GM23338 (cell line): ENCODE measurements around the gene IGSF21. TPM values are rescaled to one million over a fixed set of nuclear protein-coding genes. Genes with fewer than 3 reads are reported as not detected.

ENCODE experiments used
- ATAC-seq: fragments of 200-7000 bp; cut with Tn5 transposase; 3 replicates; pipeline ENCODE4 v1.9.1; 2020
- DNase-seq: peaks from one replicate; pipeline ENCODE4 v3.0.0-alpha.2; 2015; ENCODE audit warnings: low spot score
- H2AFZ ChIP-seq: fragments of 200-600 bp; sonication (generic); 2 replicates; pipeline ENCODE4 v1.8.0; 2016; ENCODE audit warnings: antibody characterized with exemption, mild to moderate bottlenecking, moderate library complexity
- H3F3A ChIP-seq: fragments of 200-600 bp; sonication (generic); replicated peaks from 2 replicates; pipeline ENCODE4 v1.8.0; 2017; ENCODE audit warnings: antibody characterized with exemption, mixed run types, low read depth
- H3K27ac ChIP-seq: fragments of 200-600 bp; sonication (generic); 2 replicates; pipeline ENCODE4 v1.6.1; 2016; ENCODE audit warnings: low read depth
- H3K27me3 ChIP-seq: fragments of 200-600 bp; sonication (generic); 2 replicates; pipeline ENCODE4 v1.8.0; 2016; ENCODE audit warnings: mild to moderate bottlenecking, mixed run types, moderate library complexity; ENCODE audit not compliant: insufficient read depth
- H3K36me3 ChIP-seq: fragments of 200-600 bp; sonication (generic); 2 replicates; pipeline ENCODE4 v1.8.0; 2016; ENCODE audit warnings: mild to moderate bottlenecking; ENCODE audit not compliant: insufficient read depth
- H3K4me1 ChIP-seq: fragments of 200-600 bp; sonication (generic); 2 replicates; pipeline ENCODE4 v1.8.0; 2016; ENCODE audit warnings: mild to moderate bottlenecking, moderate library complexity; ENCODE audit not compliant: insufficient read depth
- H3K4me2 ChIP-seq: fragments of 200-600 bp; sonication (generic); 2 replicates; pipeline ENCODE4 v1.7.1; 2017; ENCODE audit warnings: mixed run types
- H3K4me3 ChIP-seq: fragments of 200-600 bp; sonication (generic); 2 replicates; pipeline ENCODE4 v1.6.1; 2016; ENCODE audit warnings: mixed run types
- H3K79me2 ChIP-seq: fragments of 200-600 bp; sonication (generic); replicated peaks from 2 replicates; pipeline ENCODE4 v1.8.0; 2017; ENCODE audit warnings: mild to moderate bottlenecking; ENCODE audit not compliant: insufficient read depth
- H3K9me2 ChIP-seq: fragments of 200-600 bp; sonication (generic); 2 replicates; pipeline ENCODE4 v1.8.0; 2017; ENCODE audit not compliant: insufficient read depth
- H4K20me1 ChIP-seq: fragments of 200-600 bp; sonication (generic); replicated peaks from 2 replicates; pipeline ENCODE4 v1.8.0; 2017; ENCODE audit warnings: mild to moderate bottlenecking; ENCODE audit not compliant: insufficient read depth
- H3K27ac Mint-ChIP-seq: 2 replicates; pipeline ENCODE4 v1.8.0; 2020; ENCODE audit warnings: inconsistent platforms, mild to moderate bottlenecking, moderate library complexity, mixed read lengths
- H3K27me3 Mint-ChIP-seq: 3 replicates; pipeline ENCODE4 v1.8.0; 2022; ENCODE audit warnings: low read depth, mild to moderate bottlenecking, moderate library complexity, mixed read lengths, inconsistent platforms; ENCODE audit not compliant: insufficient read depth, poor library complexity
- H3K36me3 Mint-ChIP-seq: 3 replicates; pipeline ENCODE4 v1.8.0; 2021; ENCODE audit warnings: low read depth, mild to moderate bottlenecking, inconsistent platforms, moderate library complexity, mixed read lengths
- H3K4me1 Mint-ChIP-seq: 3 replicates; pipeline ENCODE4 v1.8.0; 2020; ENCODE audit warnings: mild to moderate bottlenecking, inconsistent platforms, mixed read lengths
- H3K4me3 Mint-ChIP-seq: 3 replicates; pipeline ENCODE4 v1.8.0; 2021; ENCODE audit warnings: moderate library complexity, mild to moderate bottlenecking, inconsistent platforms, mixed read lengths
- H3K9me3 Mint-ChIP-seq: 3 replicates; pipeline ENCODE4 v1.8.0; 2020; ENCODE audit warnings: moderate library complexity, mild to moderate bottlenecking, inconsistent platforms, mixed read lengths
- CREB1 ChIP-seq: fragments of 250-450 bp; sonication (Bioruptor Pico); IDR thresholded peaks from 2 replicates; pipeline ENCODE4 v1.5.0; 2020; ENCODE audit warnings: low read depth, mild to moderate bottlenecking, moderate library complexity
- CTCF ChIP-seq, 2 experiments: fragments of 200-600 bp in 1 of 2; sonication (generic) in 1 of 2; conservative IDR thresholded peaks; 2 replicates each; pipeline versions ENCODE4 v1.5.1 to v1.6.1; 2016 to 2017; ENCODE audit warnings: antibody characterized with exemption in 2 of 2, low read depth in 2 of 2, mild to moderate bottlenecking in 2 of 2, moderate library complexity in 1 of 2
- EZH2phosphoT487 ChIP-seq: fragments of 200-600 bp; sonication (generic); IDR thresholded peaks from one replicate; pipeline ENCODE4 v1.8.1; 2018; ENCODE audit warnings: antibody characterized with exemption; ENCODE audit not compliant: unreplicated experiment
- JUNB ChIP-seq: IDR thresholded peaks from one replicate; pipeline ENCODE4 v1.6.1; 2016; ENCODE audit warnings: antibody characterized with exemption; ENCODE audit not compliant: unreplicated experiment
- NANOG ChIP-seq: IDR thresholded peaks from 2 replicates; pipeline ENCODE4 v1.6.1; 2016; ENCODE audit warnings: antibody characterized with exemption, borderline replicate concordance
- POLR2AphosphoS5 ChIP-seq: IDR thresholded peaks from 2 replicates; pipeline ENCODE4 v1.6.1; 2016; ENCODE audit warnings: antibody characterized with exemption, low read depth
- REST ChIP-seq: IDR thresholded peaks from one replicate; pipeline ENCODE4 v1.6.1; 2018; ENCODE audit warnings: antibody characterized with exemption; ENCODE audit not compliant: unreplicated experiment
- ZNF114 ChIP-seq: fragments of 250-450 bp; sonication (Bioruptor Pico); IDR thresholded peaks from 2 replicates; pipeline ENCODE4 v1.5.0; 2020; ENCODE audit warnings: mild to moderate bottlenecking, moderate library complexity
- ZNF331 ChIP-seq: fragments of 250-450 bp; sonication (Bioruptor Pico); IDR thresholded peaks from 2 replicates; pipeline ENCODE4 v1.5.0; 2020; ENCODE audit warnings: low read depth, mild to moderate bottlenecking, moderate library complexity
- ZNF462 ChIP-seq: fragments of 250-450 bp; sonication (Bioruptor Pico); IDR thresholded peaks from 2 replicates; pipeline ENCODE4 v1.5.0; 2020; ENCODE audit warnings: mild to moderate bottlenecking, moderate library complexity
- polyA plus RNA-seq: library from polyadenylated mRNA; unstranded; fragments of >200 nt; fragmentation: Nextera tagmentation; extraction: Ambion mirVana; gene quantifications from 2 replicates; pipeline ENCODE4 v1.2.1, GENCODE V29; 2016
- total RNA-seq: library from RNA; depleted of rRNA; stranded (reverse); fragments of >200 nt; shearing (Covaris generic); gene quantifications from 2 replicates; pipeline ENCODE4 v1.2.3, GENCODE V29; 2014

Gene IGSF21
- total and polyA plus RNA-seq, 2 experiments from 2014 or later: 15.6 to 15.7 TPM

GRCh38 chr1:18110598-18110939 lies 3.0 kb downstream of the IGSF21 start (continued):
- TF ChIP-seq REST (no peak), EZH2phosphoT487 (no peak), ZNF331 (no peak), CTCF (conservative IDR thresholded peaks at IDR 0.05; ENCODE audit: low read depth in 2 of 2) (no peak), JUNB (no peak), POLR2AphosphoS5 (no peak), CREB1 (CRISPR knock-in tag) (no peak), ZNF114 (CRISPR knock-in tag) (no peak)

GRCh38 chr1:18110968-18111367 lies 3.4 kb downstream of the IGSF21 start:
- no peak overlapping the region for H3K27ac ChIP-seq
- H3K4me2 ChIP-seq: peak overlapping the region; percentile 96
- Mint-ChIP-seq H3K4me3 (peak overlapping the region; percentile 79), H3K27ac (no peak overlapping the region), H3K4me1 (peaks cover 24% of the 10 kb centered on the region), H3K9me3 (no peaks in the 10 kb centered on the region; the same call in 2 of the 3 replicates), H3K27me3 (peaks cover 44% of the 10 kb centered on the region), H3K36me3 (no peaks in the 10 kb centered on the region; the same call in 2 of the 3 replicates)
- peak; percentile 56 for DNase-seq
- H2AFZ ChIP-seq: peak overlapping the region; percentile 84; the same call in 1 of the 2 replicates
- H3F3A ChIP-seq: peaks cover 7% of the 10 kb centered on the region
- H3K79me2 ChIP-seq: peaks cover 30% of the 10 kb centered on the region
- H3K9me2 ChIP-seq: no peaks in the 10 kb centered on the region
- H4K20me1 ChIP-seq: peaks cover 16% of the 10 kb centered on the region; the same call in 1 of the 2 replicates
- H3K27me3 ChIP-seq: peaks cover 64% of the 10 kb centered on the region
- ATAC-seq: peak; percentile 28
- peaks cover 28% of the 10 kb centered on the region for H3K4me1 ChIP-seq
- no peaks in the 10 kb centered on the region for H3K36me3 ChIP-seq
- H3K4me3 ChIP-seq: peak overlapping the region; percentile 80
- TF ChIP-seq ZNF114 (CRISPR knock-in tag) (no peak), ZNF331 (no peak), NANOG (no peak), CREB1 (CRISPR knock-in tag) (no peak), JUNB (no peak), POLR2AphosphoS5 (no peak), CTCF (conservative IDR thresholded peaks at IDR 0.05; ENCODE audit: low read depth in 2 of 2) (no peak), ZNF462 (CRISPR knock-in tag) (no peak)
